Gastrocnemius medialis (tissue), 4 donors: Measurements from ENCODE around the gene COPS9.

Experiments used
- CTCF ChIP-seq, 5 experiments: fragments of 450-650 bp in 3 of 5; fragments of 200-600 bp in 2 of 5; sonication (generic) in 2 of 5; IDR thresholded peaks in 4 of 5; conservative IDR thresholded peaks in 1 of 5; 1 replicate in 4 of 5; 2 replicates in 1 of 5; pipeline ENCODE4 v1.5.1; 2016 to 2019; ENCODE audit warnings: antibody characterized with exemption in 5 of 5, mild to moderate bottlenecking in 3 of 5, moderate library complexity in 3 of 5
- POLR2A ChIP-seq, 2 donors: fragments of 450-650 bp; IDR thresholded peaks; one replicate each; pipeline ENCODE4 v1.6.1; 2017; ENCODE audit warnings: antibody characterized with exemption in 2 of 2, mild to moderate bottlenecking in 2 of 2, moderate library complexity in 2 of 2

- TF ChIP-seq CTCF (IDR thresholded peaks at IDR 0.05 in 4 of 5, conservative IDR thresholded peaks at IDR 0.05 in 1 of 5) (no peak), POLR2A (IDR thresholded peaks at IDR 0.05) (no peak)
Observed at GRCh38 chr2:240139666-240140393, 3.7 kb upstream of the COPS9 start.
